NT2/D1 (cell line): ENCODE data around the gene FAM163B.

ENCODE experiments used
- SUZ12 ChIP-seq: IDR thresholded peaks from 2 replicates; pipeline ENCODE4 v1.6.1; 2011; ENCODE audit not compliant: insufficient read length, insufficient read depth; ENCODE audit errors: extremely low read depth
- YY1 ChIP-seq: IDR thresholded peaks from 2 replicates; pipeline ENCODE4 v1.6.1; 2011; ENCODE audit not compliant: insufficient read length, insufficient read depth
- ZNF274 ChIP-seq: IDR thresholded peaks from 2 replicates; pipeline ENCODE4 v1.6.1; 2011; ENCODE audit warnings: mild to moderate bottlenecking, low read depth, low read length

GRCh38 chr9:133573791-133574515 lies 35.2 kb downstream of the FAM163B start:
- TF ChIP-seq ZNF274 (no peak), SUZ12 (no peak), YY1 (no peak)
